ENCODE data around the gene MSMB. TPM values are rescaled to one million over a fixed set of nuclear protein-coding genes. Genes with fewer than 3 reads are reported as not detected.

The MSMB gene
- total and polyA plus RNA-seq, 9 of the 15 experiments (the other 6 are each of a cell fraction or from before 2014, with no cell fraction given), result 0.21 to 0.60 TPM; not detected in 7

GRCh38 chr10:46022978-46023702 lies 22.9 kb downstream of the MSMB start (continued):
- TF ChIP-seq, protein P1, sequence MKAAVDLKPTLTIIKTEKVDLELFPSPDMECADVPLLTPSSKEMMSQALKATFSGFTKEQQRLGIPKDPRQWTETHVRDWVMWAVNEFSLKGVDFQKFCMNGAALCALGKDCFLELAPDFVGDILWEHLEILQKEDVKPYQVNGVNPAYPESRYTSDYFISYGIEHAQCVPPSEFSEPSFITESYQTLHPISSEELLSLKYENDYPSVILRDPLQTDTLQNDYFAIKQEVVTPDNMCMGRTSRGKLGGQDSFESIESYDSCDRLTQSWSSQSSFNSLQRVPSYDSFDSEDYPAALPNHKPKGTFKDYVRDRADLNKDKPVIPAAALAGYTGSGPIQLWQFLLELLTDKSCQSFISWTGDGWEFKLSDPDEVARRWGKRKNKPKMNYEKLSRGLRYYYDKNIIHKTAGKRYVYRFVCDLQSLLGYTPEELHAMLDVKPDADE (conservative IDR thresholded peaks at IDR 0.05; ENCODE audit: control insufficient read depth, low read depth, low read length), result no peak
- TF ChIP-seq, protein P2, sequence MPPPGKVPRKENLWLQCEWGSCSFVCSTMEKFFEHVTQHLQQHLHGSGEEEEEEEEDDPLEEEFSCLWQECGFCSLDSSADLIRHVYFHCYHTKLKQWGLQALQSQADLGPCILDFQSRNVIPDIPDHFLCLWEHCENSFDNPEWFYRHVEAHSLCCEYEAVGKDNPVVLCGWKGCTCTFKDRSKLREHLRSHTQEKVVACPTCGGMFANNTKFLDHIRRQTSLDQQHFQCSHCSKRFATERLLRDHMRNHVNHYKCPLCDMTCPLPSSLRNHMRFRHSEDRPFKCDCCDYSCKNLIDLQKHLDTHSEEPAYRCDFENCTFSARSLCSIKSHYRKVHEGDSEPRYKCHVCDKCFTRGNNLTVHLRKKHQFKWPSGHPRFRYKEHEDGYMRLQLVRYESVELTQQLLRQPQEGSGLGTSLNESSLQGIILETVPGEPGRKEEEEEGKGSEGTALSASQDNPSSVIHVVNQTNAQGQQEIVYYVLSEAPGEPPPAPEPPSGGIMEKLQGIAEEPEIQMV (tag; conservative IDR thresholded peaks at IDR 0.05; ENCODE audit: low read depth), result no peak
- TF ChIP-seq ZC3H4 (CRISPR knock-in tag; IDR thresholded peaks at IDR 0.05; ENCODE audit: borderline replicate concordance) (no peak; the same call in 1 of the 2 replicates), DNMT1 (IDR thresholded peaks at IDR 0.05) (no peak), BRCA1 (IDR thresholded peaks at IDR 0.05) (no peak), BRCA1 (CRISPR knock-in tag; IDR thresholded peaks at IDR 0.05) (no peak), CBFA2T3 (IDR thresholded peaks at IDR 0.05) (peak; percentile 40), ZNF668 (CRISPR knock-in tag; IDR thresholded peaks at IDR 0.05) (no peak), NRF1 (conservative IDR thresholded peaks at IDR 0.05 in 1 of 2, IDR thresholded peaks at IDR 0.05 in 1 of 2) (peak; percentile 73 to 79), CREB3L1 (IDR thresholded peaks at IDR 0.05; ENCODE audit: borderline replicate concordance, low read depth) (peak; percentile 37; the same call in 1 of the 2 replicates), CCAR2 (IDR thresholded peaks at IDR 0.05; ENCODE audit: low read depth, low read length) (no peak), ZNF57 (CRISPR knock-in tag; IDR thresholded peaks at IDR 0.05) (no peak), POLR3G (IDR thresholded peaks at IDR 0.05; ENCODE audit: extremely low read depth, insufficient read length, insufficient replicate concordance) (no peak), TAF15 (IDR thresholded peaks at IDR 0.05; ENCODE audit: low read depth, low read length) (no peak), JUND (IDR thresholded peaks at IDR 0.05; ENCODE audit: borderline replicate concordance, low read depth, low read length) (peak; percentile 76), JUND (tag; IDR thresholded peaks at IDR 0.05; ENCODE audit: borderline replicate concordance, low read depth, low read length) (peak; percentile 64; the same call in 1 of the 3 replicates), ZNF644 (tag; IDR thresholded peaks at IDR 0.05; ENCODE audit: low read depth) (no peak), SMARCB1 (IDR thresholded peaks at IDR 0.05; ENCODE audit: insufficient read length, low read depth) (no peak), FOXP1 (CRISPR knock-in tag; IDR thresholded peaks at IDR 0.05) (0 out of 2 replicates have a peak, but pooled peaks have one; percentile 82), ZKSCAN8 (CRISPR knock-in tag; IDR thresholded peaks at IDR 0.05) (no peak), POLR2G (IDR thresholded peaks at IDR 0.05; ENCODE audit: low read depth, low read length) (peak; percentile 92), ATF1 (CRISPR knock-in tag; IDR thresholded peaks at IDR 0.05) (no peak; the same call in 1 of the 2 replicates), ATF1 (tag; IDR thresholded peaks at IDR 0.05) (peak; percentile 90), SMC3 (conservative IDR thresholded peaks at IDR 0.05; ENCODE audit: insufficient read depth, low read depth, low read length) (0 out of 2 replicates have a peak, but pooled peaks have one; percentile 32)
- TF ChIP-seq, protein P3, sequence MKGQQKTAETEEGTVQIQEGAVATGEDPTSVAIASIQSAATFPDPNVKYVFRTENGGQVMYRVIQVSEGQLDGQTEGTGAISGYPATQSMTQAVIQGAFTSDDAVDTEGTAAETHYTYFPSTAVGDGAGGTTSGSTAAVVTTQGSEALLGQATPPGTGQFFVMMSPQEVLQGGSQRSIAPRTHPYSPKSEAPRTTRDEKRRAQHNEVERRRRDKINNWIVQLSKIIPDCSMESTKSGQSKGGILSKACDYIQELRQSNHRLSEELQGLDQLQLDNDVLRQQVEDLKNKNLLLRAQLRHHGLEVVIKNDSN (CRISPR knock-in tag; IDR thresholded peaks at IDR 0.05), result peak; percentile 43
